Measurements from ENCODE around the gene INPP5J.
"Not testable (repeated sequence)": the region's sequence is repeated elsewhere in the genome, so short reads cannot be mapped to it uniquely, and the experiment has no call there.

INPP5J gene

GRCh38 chr22:31094741-31095140 lies 28.0 kb upstream of the INPP5J start:
- peaks cover 2% of the 10 kb centered on the region for H3K4me1 ChIP-seq (ENCODE audit: insufficient read depth, insufficient read length)
- H3K36me3 ChIP-seq (ENCODE audit: insufficient read depth, insufficient read length, low read length), result peaks cover 85% of the 10 kb centered on the region
- H3K4me3 ChIP-seq (ENCODE audit: insufficient read length, low read depth), result no peak overlapping the region
- H3K9me3 ChIP-seq (ENCODE audit: insufficient read depth, low read length), result no peaks in the 10 kb centered on the region
- no peaks in the 10 kb centered on the region for H3K27me3 ChIP-seq (ENCODE audit: insufficient read depth, insufficient read length)
- no peak overlapping the region for H3K9ac ChIP-seq (ENCODE audit: insufficient read length, low read depth)
- no peak for DNase-seq (ENCODE audit: low read depth, low spot score)
- TF ChIP-seq ZNF274 (IDR thresholded peaks at IDR 0.05; ENCODE audit: low read depth, low read length) (no peak), YY1 (IDR thresholded peaks at IDR 0.05; ENCODE audit: insufficient read depth, insufficient read length) (no peak), SUZ12 (IDR thresholded peaks at IDR 0.05; ENCODE audit: extremely low read depth, insufficient read depth, insufficient read length) (no peak)

DNA sequence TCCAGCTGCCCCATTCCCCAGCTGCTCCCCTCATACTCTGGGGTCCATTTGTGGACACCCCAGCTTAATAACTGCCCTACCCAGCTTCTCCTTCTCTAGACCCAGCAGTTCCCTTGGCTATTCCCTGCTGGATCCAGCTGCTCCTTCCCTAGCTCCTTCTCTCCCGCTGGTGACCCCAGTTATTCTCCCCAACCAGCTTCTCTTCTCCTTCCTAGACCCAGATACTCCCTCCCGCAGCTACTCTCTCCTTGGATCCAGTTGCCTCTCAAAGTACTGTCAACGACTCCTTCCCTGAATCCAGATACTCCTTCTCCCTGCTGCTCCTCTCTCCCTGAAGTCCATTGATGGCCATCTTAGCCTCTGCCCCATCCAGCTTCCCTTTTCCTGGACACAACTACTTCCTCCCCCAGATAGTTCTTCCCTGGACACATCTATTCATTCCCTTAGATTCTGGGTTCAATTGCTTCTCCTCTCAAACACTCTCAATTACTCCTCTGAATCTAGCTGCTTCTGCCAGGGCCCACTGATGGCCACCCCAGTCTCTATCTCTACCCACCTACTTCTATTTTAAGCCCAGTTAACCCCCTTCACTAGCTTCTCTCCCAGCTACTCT lies 27.0 kb upstream of the INPP5J start:
- Histone ChIP-seq H3K9ac (ENCODE audit: insufficient read length, low read depth) (no peak overlapping the region), H3K27me3 (ENCODE audit: insufficient read depth, insufficient read length) (no peaks in the 10 kb centered on the region), H3K4me1 (ENCODE audit: insufficient read depth, insufficient read length) (peaks cover 2% of the 10 kb centered on the region), H3K9me3 (ENCODE audit: insufficient read depth, low read length) (no peaks in the 10 kb centered on the region), H3K4me3 (ENCODE audit: insufficient read length, low read depth) (no peak overlapping the region), H3K36me3 (ENCODE audit: insufficient read depth, insufficient read length, low read length) (peaks cover 79% of the 10 kb centered on the region)
- TF ChIP-seq ZNF274 (IDR thresholded peaks at IDR 0.05; ENCODE audit: low read depth, low read length), result no peak
- TF ChIP-seq SUZ12 (IDR thresholded peaks at IDR 0.05; ENCODE audit: extremely low read depth, insufficient read depth, insufficient read length), result no peak
- no peak for TF ChIP-seq YY1 (IDR thresholded peaks at IDR 0.05; ENCODE audit: insufficient read depth, insufficient read length)
- no peak for DNase-seq (ENCODE audit: low read depth, low spot score)

GRCh38 chr22:31096657-31097279 lies 26.0 kb upstream of the INPP5J start:
- no peaks in the 10 kb centered on the region for H3K9me3 ChIP-seq (ENCODE audit: insufficient read depth, low read length)
- H3K27me3 ChIP-seq (ENCODE audit: insufficient read depth, insufficient read length), result no peaks in the 10 kb centered on the region
- H3K36me3 ChIP-seq (ENCODE audit: insufficient read depth, insufficient read length, low read length), result peaks cover 77% of the 10 kb centered on the region
- no peak overlapping the region for H3K9ac ChIP-seq (ENCODE audit: insufficient read length, low read depth)
- peaks cover 2% of the 10 kb centered on the region for H3K4me1 ChIP-seq (ENCODE audit: insufficient read depth, insufficient read length)
- DNase-seq (ENCODE audit: low read depth, low spot score), result no peak
- TF ChIP-seq SUZ12 (IDR thresholded peaks at IDR 0.05; ENCODE audit: extremely low read depth, insufficient read depth, insufficient read length) (no peak), ZNF274 (IDR thresholded peaks at IDR 0.05; ENCODE audit: low read depth, low read length) (no peak), YY1 (IDR thresholded peaks at IDR 0.05; ENCODE audit: insufficient read depth, insufficient read length) (no peak)
- no peak overlapping the region for H3K4me3 ChIP-seq (ENCODE audit: insufficient read length, low read depth)

DNA sequence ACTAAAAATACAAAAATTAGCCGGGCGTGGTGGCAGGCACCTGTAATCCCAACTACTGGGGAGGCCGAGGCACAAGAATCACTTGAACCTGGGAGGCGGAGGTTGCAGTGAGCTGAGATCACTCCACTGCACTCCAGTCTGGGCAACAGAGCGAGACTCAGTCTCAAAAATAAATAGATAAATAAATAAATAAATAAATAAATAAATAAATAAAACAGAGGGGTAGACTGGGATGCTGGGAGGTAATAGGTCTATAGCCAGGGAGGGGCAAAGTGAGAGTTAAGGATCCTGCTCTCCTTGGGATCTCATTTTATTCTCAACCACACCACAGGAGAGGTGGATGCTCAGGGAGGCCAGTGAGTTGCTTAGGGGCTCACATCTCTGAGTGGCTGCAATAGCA lies 25.2 kb upstream of the INPP5J start:
- not testable (repeated sequence) for H3K9me3 ChIP-seq (ENCODE audit: insufficient read depth, low read length); H3K9ac ChIP-seq (ENCODE audit: insufficient read length, low read depth); DNase-seq (ENCODE audit: low read depth, low spot score); H3K27me3 ChIP-seq (ENCODE audit: insufficient read depth, insufficient read length); H3K4me1 ChIP-seq (ENCODE audit: insufficient read depth, insufficient read length); H3K4me3 ChIP-seq (ENCODE audit: insufficient read length, low read depth)
- H3K36me3 ChIP-seq (ENCODE audit: insufficient read depth, insufficient read length, low read length), result peaks cover 74% of the 10 kb centered on the region

GRCh38 chr22:31097941-31098631 lies 24.7 kb upstream of the INPP5J start:
- H3K27me3 ChIP-seq (ENCODE audit: insufficient read depth, insufficient read length), result no peaks in the 10 kb centered on the region
- H3K9ac ChIP-seq (ENCODE audit: insufficient read length, low read depth), result no peak overlapping the region
- H3K4me3 ChIP-seq (ENCODE audit: insufficient read length, low read depth), result no peak overlapping the region

DNA sequence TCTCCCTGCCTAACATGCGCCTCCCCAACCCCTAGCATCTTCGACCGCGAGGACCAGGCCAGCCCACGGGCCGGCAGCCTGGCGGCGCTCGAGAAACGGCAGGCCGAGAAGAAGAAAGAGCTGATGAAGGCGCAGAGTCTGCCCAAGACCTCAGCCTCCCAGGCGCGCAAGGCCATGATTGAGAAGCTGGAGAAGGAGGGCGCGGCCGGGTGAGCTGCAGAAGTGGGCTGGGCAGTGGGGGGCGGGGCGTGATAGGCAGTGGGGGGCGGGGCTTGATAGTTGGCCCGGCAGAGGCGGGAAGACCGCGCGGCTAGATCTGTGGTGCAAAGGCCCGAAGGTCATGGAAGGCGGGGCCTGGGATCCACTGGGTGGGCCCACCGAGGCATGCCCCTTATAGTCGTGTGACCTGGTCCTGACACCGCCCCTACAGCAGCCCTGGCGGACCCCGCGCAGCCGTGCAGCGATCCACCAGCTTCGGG lies 24.1 kb upstream of the INPP5J start:
- no peak overlapping the region for H3K4me3 ChIP-seq (ENCODE audit: insufficient read length, low read depth)
- peaks cover 74% of the 10 kb centered on the region for H3K36me3 ChIP-seq (ENCODE audit: insufficient read depth, insufficient read length, low read length)
- H3K9me3 ChIP-seq (ENCODE audit: insufficient read depth, low read length), result no peaks in the 10 kb centered on the region
- DNase-seq (ENCODE audit: low read depth, low spot score), result no peak
- H3K9ac ChIP-seq (ENCODE audit: insufficient read length, low read depth), result no peak overlapping the region
- TF ChIP-seq YY1 (IDR thresholded peaks at IDR 0.05; ENCODE audit: insufficient read depth, insufficient read length) (no peak), ZNF274 (IDR thresholded peaks at IDR 0.05; ENCODE audit: low read depth, low read length) (no peak), SUZ12 (IDR thresholded peaks at IDR 0.05; ENCODE audit: extremely low read depth, insufficient read depth, insufficient read length) (no peak)
- no peaks in the 10 kb centered on the region for H3K27me3 ChIP-seq (ENCODE audit: insufficient read depth, insufficient read length)
- H3K4me1 ChIP-seq (ENCODE audit: insufficient read depth, insufficient read length), result peaks cover 2% of the 10 kb centered on the region

More at GRCh38 chr22:31097941-31098631, 24.7 kb upstream of the INPP5J start:
- no peak for TF ChIP-seq ZNF274 (IDR thresholded peaks at IDR 0.05; ENCODE audit: low read depth, low read length)
- no peak for TF ChIP-seq YY1 (IDR thresholded peaks at IDR 0.05; ENCODE audit: insufficient read depth, insufficient read length)
- TF ChIP-seq SUZ12 (IDR thresholded peaks at IDR 0.05; ENCODE audit: extremely low read depth, insufficient read depth, insufficient read length), result no peak
- Histone ChIP-seq H3K9me3 (ENCODE audit: insufficient read depth, low read length) (no peaks in the 10 kb centered on the region), H3K36me3 (ENCODE audit: insufficient read depth, insufficient read length, low read length) (peaks cover 73% of the 10 kb centered on the region), H3K4me1 (ENCODE audit: insufficient read depth, insufficient read length) (peaks cover 2% of the 10 kb centered on the region)
- no peak for DNase-seq (ENCODE audit: low read depth, low spot score)

- no peak for DNase-seq (ENCODE audit: low read depth, low spot score)
Observed at GRCh38 chr22:31099386-31099785, 23.4 kb upstream of the INPP5J start.

More at GRCh38 chr22:31099386-31099785, 23.4 kb upstream of the INPP5J start:
- TF ChIP-seq YY1 (IDR thresholded peaks at IDR 0.05; ENCODE audit: insufficient read depth, insufficient read length) (no peak), SUZ12 (IDR thresholded peaks at IDR 0.05; ENCODE audit: extremely low read depth, insufficient read depth, insufficient read length) (no peak), ZNF274 (IDR thresholded peaks at IDR 0.05; ENCODE audit: low read depth, low read length) (no peak)
- H3K27me3 ChIP-seq (ENCODE audit: insufficient read depth, insufficient read length), result no peaks in the 10 kb centered on the region
- no peak overlapping the region for H3K9ac ChIP-seq (ENCODE audit: insufficient read length, low read depth)
- H3K9me3 ChIP-seq (ENCODE audit: insufficient read depth, low read length), result no peaks in the 10 kb centered on the region
- H3K4me1 ChIP-seq (ENCODE audit: insufficient read depth, insufficient read length), result peaks cover 2% of the 10 kb centered on the region
- peaks cover 77% of the 10 kb centered on the region for H3K36me3 ChIP-seq (ENCODE audit: insufficient read depth, insufficient read length, low read length)
- H3K4me3 ChIP-seq (ENCODE audit: insufficient read length, low read depth), result no peak overlapping the region

Measured in NT2/D1 (cell line).